Gastrocnemius medialis (tissue), 4 donors: ENCODE results near the gene MEIS2. TPM values are rescaled to one million over a fixed set of nuclear protein-coding genes. Genes with fewer than 3 reads are reported as not detected.

Experiments
- ATAC-seq, 2 donors: fragments of 150-250 bp; one replicate each; pipeline ENCODE4 v1.9.1; 2016
- DNase-seq, 2 donors: peaks; one replicate each; pipeline ENCODE4 v3.0.0-alpha.2; 2019
- H3K27ac ChIP-seq, 4 donors: fragments of 200-600 bp; sonication (generic); 1 replicate in 1 of 4; 2 replicates in 3 of 4; pipeline ENCODE4 v1.5.1; 2016 to 2018; ENCODE audit warnings: mild to moderate bottlenecking in 2 of 4, moderate library complexity in 1 of 4
- H3K27me3 ChIP-seq, 3 donors: fragments of 200-600 bp; sonication (generic) in 2 of 3; 1 replicate in 1 of 3; 2 replicates in 2 of 3; pipeline versions ENCODE4 v1.5.1 to v1.6.0; 2016 to 2019; ENCODE audit warnings: mild to moderate bottlenecking in 1 of 3, moderate library complexity in 1 of 3
- H3K36me3 ChIP-seq, 2 donors: fragments of 200-600 bp; sonication (generic) in 1 of 2; one replicate each; pipeline ENCODE4 v1.5.1; 2017 to 2018
- H3K4me1 ChIP-seq, 2 donors: fragments of 200-600 bp; sonication (generic) in 1 of 2; one replicate each; pipeline ENCODE4 v1.5.1; 2016 to 2017; ENCODE audit warnings: mild to moderate bottlenecking in 2 of 2
- H3K4me3 ChIP-seq, 4 donors: fragments of 200-600 bp; sonication (generic) in 3 of 4; 1 replicate in 1 of 4; 2 replicates in 3 of 4; pipeline ENCODE4 v1.5.1; 2016 to 2019; ENCODE audit warnings: mild to moderate bottlenecking in 2 of 4
- H3K9me3 ChIP-seq, 3 donors: fragments of 200-600 bp; sonication (generic) in 2 of 3; 1 replicate in 1 of 3; 2 replicates in 2 of 3; pipeline ENCODE4 v1.5.1; 2016 to 2019
- POLR2A ChIP-seq, 2 donors: fragments of 450-650 bp; IDR thresholded peaks; one replicate each; pipeline ENCODE4 v1.6.1; 2017; ENCODE audit warnings: antibody characterized with exemption in 2 of 2, mild to moderate bottlenecking in 2 of 2, moderate library complexity in 2 of 2
- in situ Hi-C, 4 donors: fragments of 200-750 bp; cut with MboI; loops; one replicate each; pipeline versions ENCODE4 v1.15.0 to v1.8.0; 2017; ENCODE audit warnings: low sequenced_read_pairs in 4 of 4
- intact Hi-C: fragments of 100-400 bp; cut with DNase I; formaldehyde crosslinking; loops from one replicate; pipeline ENCODE4 v1.15.1; 2023; ENCODE audit warnings: low total_unique reads
- total RNA-seq, 4 donors: library from RNA; depleted of rRNA; stranded (reverse); fragments of >200 nt; gene quantifications; one replicate each; pipeline versions ENCODE4 v1.1.0 to v1.2.3, GENCODE V29; 2016
- TF ChIP-seq, protein P1 (sequence below), 5 experiments: fragments of 450-650 bp in 3 of 5; fragments of 200-600 bp in 2 of 5; sonication (generic) in 2 of 5; IDR thresholded peaks in 4 of 5; conservative IDR thresholded peaks in 1 of 5; 1 replicate in 4 of 5; 2 replicates in 1 of 5; pipeline ENCODE4 v1.5.1; 2016 to 2019; ENCODE audit warnings: antibody characterized with exemption in 5 of 5, mild to moderate bottlenecking in 3 of 5, moderate library complexity in 3 of 5

The MEIS2 gene
- total RNA-seq, 4 donors from 2014 or later = 0.31 to 1.8 (median 0.40) TPM; not detected in 1

DNA sequence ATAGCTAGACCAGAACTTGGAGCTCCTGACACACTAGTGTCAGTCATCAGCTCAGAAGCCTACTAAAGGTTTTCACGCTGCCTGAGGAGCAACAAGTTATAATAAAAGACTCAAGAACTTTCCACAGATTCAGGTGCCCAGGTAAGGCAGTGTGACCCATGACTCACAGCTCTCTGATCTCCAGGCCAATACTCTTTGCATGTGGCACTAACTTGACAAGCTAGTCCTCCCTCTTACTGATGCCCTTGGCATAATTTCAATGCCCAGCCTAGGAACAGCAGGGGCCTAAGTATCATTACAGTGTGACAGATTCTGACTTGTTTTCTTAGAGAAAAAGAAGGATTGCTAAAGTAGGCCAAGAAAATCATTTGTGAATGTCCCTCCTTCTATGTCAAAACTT, 38.4 kb downstream of the MEIS2 start:
- H3K9me3 ChIP-seq = no peaks in the 10 kb centered on the region
- no peak overlapping the region for H3K4me3 ChIP-seq
- H3K27ac ChIP-seq = no peak overlapping the region
- in situ Hi-C loops (no loop called here), intact Hi-C loops (no loop called here)
- no peaks in the 10 kb centered on the region for H3K36me3 ChIP-seq
- peaks cover 0 to 5% (median 0%) of the 10 kb centered on the region in 3 donors for H3K27me3 ChIP-seq
- TF ChIP-seq, protein P1, sequence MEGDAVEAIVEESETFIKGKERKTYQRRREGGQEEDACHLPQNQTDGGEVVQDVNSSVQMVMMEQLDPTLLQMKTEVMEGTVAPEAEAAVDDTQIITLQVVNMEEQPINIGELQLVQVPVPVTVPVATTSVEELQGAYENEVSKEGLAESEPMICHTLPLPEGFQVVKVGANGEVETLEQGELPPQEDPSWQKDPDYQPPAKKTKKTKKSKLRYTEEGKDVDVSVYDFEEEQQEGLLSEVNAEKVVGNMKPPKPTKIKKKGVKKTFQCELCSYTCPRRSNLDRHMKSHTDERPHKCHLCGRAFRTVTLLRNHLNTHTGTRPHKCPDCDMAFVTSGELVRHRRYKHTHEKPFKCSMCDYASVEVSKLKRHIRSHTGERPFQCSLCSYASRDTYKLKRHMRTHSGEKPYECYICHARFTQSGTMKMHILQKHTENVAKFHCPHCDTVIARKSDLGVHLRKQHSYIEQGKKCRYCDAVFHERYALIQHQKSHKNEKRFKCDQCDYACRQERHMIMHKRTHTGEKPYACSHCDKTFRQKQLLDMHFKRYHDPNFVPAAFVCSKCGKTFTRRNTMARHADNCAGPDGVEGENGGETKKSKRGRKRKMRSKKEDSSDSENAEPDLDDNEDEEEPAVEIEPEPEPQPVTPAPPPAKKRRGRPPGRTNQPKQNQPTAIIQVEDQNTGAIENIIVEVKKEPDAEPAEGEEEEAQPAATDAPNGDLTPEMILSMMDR (IDR thresholded peaks at IDR 0.05 in 4 of 5, conservative IDR thresholded peaks at IDR 0.05 in 1 of 5) = no peak
- no peak for TF ChIP-seq POLR2A (IDR thresholded peaks at IDR 0.05)
- ATAC-seq (no peak), DNase-seq (no peak)
- H3K4me1 ChIP-seq = no peaks in the 10 kb centered on the region

DNA sequence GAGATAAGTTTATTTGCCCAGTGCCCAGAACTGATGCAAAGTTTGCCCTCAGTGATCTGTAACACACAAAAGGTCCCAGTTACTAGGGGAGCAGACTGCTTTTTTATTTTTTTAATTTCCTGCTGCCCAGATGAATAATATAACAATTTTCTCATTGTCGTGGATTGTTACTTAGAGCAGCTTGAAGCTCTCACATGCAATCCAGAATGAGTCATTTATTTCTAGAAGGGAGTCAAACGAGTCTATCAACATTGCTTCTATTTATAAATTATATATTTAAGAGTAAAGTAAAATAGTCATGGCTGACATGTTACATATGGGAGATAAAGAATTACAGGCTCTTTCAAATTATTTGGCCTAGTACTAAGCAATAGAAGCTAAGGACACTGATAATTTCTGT, 41.3 kb downstream of the MEIS2 start:
- H3K4me1 ChIP-seq = no peaks in the 10 kb centered on the region
- intact Hi-C loops = no loop called here

DNA sequence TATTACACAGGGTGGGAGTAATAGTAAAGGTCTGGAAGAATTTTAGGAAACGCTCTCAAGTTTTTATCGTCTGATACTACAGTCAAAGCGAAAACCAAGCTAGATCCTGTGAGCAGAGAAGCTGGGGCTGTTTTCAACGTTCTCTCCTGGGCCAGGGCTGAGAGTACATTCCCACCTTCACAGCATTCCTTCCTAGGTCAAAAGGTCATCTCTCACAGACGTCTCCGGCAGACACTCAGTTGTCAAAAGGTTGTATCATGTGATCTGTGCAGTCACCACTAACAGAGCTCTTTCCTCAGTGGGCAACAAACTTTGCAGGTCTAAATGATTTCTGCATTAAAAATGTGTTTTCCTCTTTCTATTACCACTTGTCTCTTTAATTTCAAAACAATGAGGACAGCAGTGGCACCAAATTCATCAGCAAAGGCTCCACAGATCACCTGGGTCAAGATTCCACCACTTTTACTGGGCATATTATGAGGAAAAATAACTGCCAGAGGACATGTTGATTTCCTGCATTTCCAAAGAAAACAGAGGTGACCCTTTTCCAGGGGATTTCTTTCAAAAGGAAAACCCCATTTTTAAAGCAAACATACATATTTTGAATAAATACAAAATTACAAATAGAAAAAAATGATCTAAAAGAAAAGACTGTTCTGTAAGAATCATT, 41.9 kb downstream of the MEIS2 start:
- Histone ChIP-seq H3K36me3 (no peaks in the 10 kb centered on the region), H3K27me3 (peaks cover 0 to 8% (median 0%) of the 10 kb centered on the region in 3 donors), H3K27ac (no peak overlapping the region), H3K4me3 (no peak overlapping the region), H3K4me1 (no peaks in the 10 kb centered on the region), H3K9me3 (no peaks in the 10 kb centered on the region)
- DNase-seq (no peak), ATAC-seq (no peak)
- in situ Hi-C loops (no loop called here), intact Hi-C loops (no loop called here)
- TF ChIP-seq, protein P1 (IDR thresholded peaks at IDR 0.05 in 4 of 5, conservative IDR thresholded peaks at IDR 0.05 in 1 of 5) = no peak
- TF ChIP-seq POLR2A (IDR thresholded peaks at IDR 0.05) = no peak

More for the DNA sequence above, 41.3 kb downstream of the MEIS2 start:
- in situ Hi-C loops = no loop called here
- Histone ChIP-seq H3K9me3 (no peaks in the 10 kb centered on the region), H3K4me3 (no peak overlapping the region), H3K27me3 (peaks cover 0 to 8% (median 0%) of the 10 kb centered on the region in 3 donors), H3K27ac (no peak overlapping the region), H3K36me3 (no peaks in the 10 kb centered on the region)
- DNase-seq = no peak
- TF ChIP-seq POLR2A (IDR thresholded peaks at IDR 0.05) = no peak
- TF ChIP-seq, protein P1 (IDR thresholded peaks at IDR 0.05 in 4 of 5, conservative IDR thresholded peaks at IDR 0.05 in 1 of 5) = no peak
- no peak for ATAC-seq

DNA sequence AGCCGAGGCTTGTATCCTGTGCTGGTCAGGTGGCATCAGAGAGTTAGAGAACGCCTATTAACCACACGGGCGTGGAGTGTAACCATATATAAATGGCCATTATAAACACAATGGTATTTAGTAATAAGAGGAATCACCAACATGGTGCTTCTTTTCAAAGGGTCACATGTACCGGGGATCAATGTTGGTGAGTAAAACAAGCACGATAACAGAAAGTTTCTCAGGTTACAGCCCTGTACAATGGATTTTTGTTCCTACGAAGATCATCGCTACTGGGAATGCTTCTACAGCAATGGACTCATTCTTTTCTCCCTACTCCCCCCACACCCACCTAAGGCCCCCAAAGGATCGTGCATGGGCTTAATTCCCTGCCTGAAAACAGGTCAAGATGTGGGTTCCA, 42.5 kb downstream of the MEIS2 start:
- H3K27ac ChIP-seq = no peak overlapping the region
- ATAC-seq = no peak
- DNase-seq = no peak
- no peaks in the 10 kb centered on the region for H3K36me3 ChIP-seq
- in situ Hi-C loops (no loop called here), intact Hi-C loops (no loop called here)
- H3K4me1 ChIP-seq = no peaks in the 10 kb centered on the region
- H3K4me3 ChIP-seq = no peak overlapping the region
- TF ChIP-seq, protein P1 (IDR thresholded peaks at IDR 0.05 in 4 of 5, conservative IDR thresholded peaks at IDR 0.05 in 1 of 5) = no peak
- no peak for TF ChIP-seq POLR2A (IDR thresholded peaks at IDR 0.05)
- H3K27me3 ChIP-seq = peaks cover 0 to 8% (median 0%) of the 10 kb centered on the region in 3 donors
- H3K9me3 ChIP-seq = no peaks in the 10 kb centered on the region

DNA sequence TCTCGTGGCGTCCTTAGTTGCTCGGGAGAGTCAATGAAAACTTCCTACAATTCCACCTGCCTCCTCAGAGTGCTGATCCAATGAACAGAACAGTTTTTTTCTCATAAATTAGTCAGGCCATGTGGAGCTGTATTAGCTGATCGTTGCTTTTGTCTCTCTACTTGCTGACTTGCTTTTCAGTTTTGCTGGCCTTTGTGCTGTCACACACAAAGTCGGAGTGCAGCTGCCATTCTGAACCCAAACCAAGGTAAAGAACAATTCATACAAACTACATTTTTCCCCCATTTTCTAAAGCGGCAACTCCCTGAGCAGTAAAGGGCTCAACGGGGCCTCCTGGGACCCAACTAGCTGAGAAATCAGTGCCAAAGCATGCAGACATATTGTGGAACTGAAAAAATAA, 43.1 kb downstream of the MEIS2 start:
- Histone ChIP-seq H3K4me1 (no peaks in the 10 kb centered on the region), H3K27ac (no peak overlapping the region), H3K36me3 (no peaks in the 10 kb centered on the region), H3K27me3 (peaks cover 0 to 8% (median 0%) of the 10 kb centered on the region in 3 donors), H3K9me3 (no peaks in the 10 kb centered on the region), H3K4me3 (no peak overlapping the region)
- in situ Hi-C loops (no loop called here), intact Hi-C loops (no loop called here)
- no peak for TF ChIP-seq POLR2A (IDR thresholded peaks at IDR 0.05)
- TF ChIP-seq, protein P1 (IDR thresholded peaks at IDR 0.05 in 4 of 5, conservative IDR thresholded peaks at IDR 0.05 in 1 of 5) = no peak
- no peak for DNase-seq
- no peak for ATAC-seq
